Right lobe of liver (tissue), 6 donors: ENCODE data around the gene HDLBP. TPM values are rescaled to one million over a fixed set of nuclear protein-coding genes. Genes with fewer than 3 reads are reported as not detected.

Source experiments
- ATAC-seq, 4 donors: fragments of 200-7000 bp; cut with Tn5 transposase; one replicate each; pipeline ENCODE4 v1.9.1; 2020; ENCODE audit warnings: mild to moderate bottlenecking in 4 of 4, moderate library complexity in 4 of 4
- DNase-seq, 3 donors: peaks; one replicate each; pipeline ENCODE4 v3.0.0-alpha.2; 2020
- H3K27ac ChIP-seq, 3 donors: fragments of 200-600 bp; one replicate each; pipeline ENCODE4 v1.8.0; 2022
- H3K27me3 ChIP-seq, 2 donors: fragments of 200-600 bp; one replicate each; pipeline ENCODE4 v1.8.0; 2022
- H3K36me3 ChIP-seq, 4 donors: fragments of 200-600 bp; sonication (generic) in 1 of 4; one replicate each; pipeline versions ENCODE4 v1.5.1 to v1.8.0; 2017 to 2022; ENCODE audit warnings: control low read depth in 1 of 4
- H3K4me1 ChIP-seq, 4 donors: fragments of 200-600 bp; sonication (generic) in 1 of 4; one replicate each; pipeline versions ENCODE4 v1.5.1 to v1.8.0; 2017 to 2022; ENCODE audit warnings: control low read depth in 1 of 4
- H3K4me3 ChIP-seq, 3 donors: fragments of 200-600 bp; one replicate each; pipeline ENCODE4 v1.8.0; 2022
- H3K9me3 ChIP-seq, 4 donors: fragments of 200-600 bp; sonication (generic) in 1 of 4; one replicate each; pipeline versions ENCODE4 v1.5.1 to v1.8.0; 2017 to 2022; ENCODE audit warnings: control low read depth in 1 of 4
- CTCF ChIP-seq, 4 donors: fragments of 200-600 bp in 3 of 4; fragments of 450-650 bp in 1 of 4; IDR thresholded peaks; one replicate each; pipeline versions ENCODE4 v1.5.1 to v1.8.0; 2016 to 2022; ENCODE audit warnings: antibody characterized with exemption in 4 of 4, mild to moderate bottlenecking in 2 of 4
- POLR2A ChIP-seq: fragments of 450-650 bp; IDR thresholded peaks from one replicate; pipeline ENCODE4 v1.6.1; 2017; ENCODE audit warnings: antibody characterized with exemption, mild to moderate bottlenecking
- WGBS: methylation state at CpG from one replicate; pipeline ENCODE4 v1.1.6; 2018; ENCODE audit warnings: low coverage, low lambda C conversion rate; ENCODE audit not compliant: insufficient coverage; ENCODE audit errors: missing lambda C conversion rate; 5-methylcytosine and 5-hydroxymethylcytosine counted together
- intact Hi-C, 2 donors: fragments of 100-400 bp; cut with DNase I; formaldehyde crosslinking; loops; one replicate each; pipeline versions ENCODE4 v1.11.2 to v1.14.1; 2022
- total RNA-seq, 6 experiments: library from RNA; depleted of rRNA in 2 of 6; stranded (reverse); fragments of >200 nt in 2 of 6; fragmentation: NEBNext Ultra II Directional in 3 of 6; extraction: Animal tissue kit (Norgen Biotek cat#: 25700) in 3 of 6; gene quantifications; one replicate each; pipeline versions ENCODE4 v1.1.0 to v1.2.4, GENCODE V29; 2016 to 2023
- donor health status: DM: no; HTN: yes; CAD: no.
- donor health status: DM: no; HTN: no; CAD: no.
- donor health status: DM: no; HTN: no; CAD: no.
- donor health status: DM: no; HTN: yes; CAD: no.
- donor health status: DM: no; HTN: yes; CAD: no.

The HDLBP gene
- total RNA-seq, 6 experiments from 2014 or later, result 341 to 557 (median 479) TPM

GRCh38 chr2:241308267-241308666, 7.2 kb downstream of the HDLBP start:
- Histone ChIP-seq H3K36me3 (peaks cover 0 to 3% (median 0%) of the 10 kb centered on the region in 4 donors), H3K27ac (peak overlapping the region in 1 of 3 donors; percentile 29), H3K27me3 (no peaks in the 10 kb centered on the region), H3K9me3 (no peaks in the 10 kb centered on the region), H3K4me3 (no peak overlapping the region), H3K4me1 (peaks cover 0 to 68% (median 19%) of the 10 kb centered on the region in 4 donors)
- intact Hi-C loops, result no loop called here
- DNase-seq (no peak), ATAC-seq (peak in 3 of 4 donors; percentile 51 to 63 (median 51))
- WGBS, result 67% methylated on average over 4 of the region's 5 CpGs
- TF ChIP-seq CTCF (IDR thresholded peaks at IDR 0.05) (peak in 1 of 4 donors; percentile 15), POLR2A (no peak)

GRCh38 chr2:241307055-241307454, 8.4 kb downstream of the HDLBP start:
- Histone ChIP-seq H3K4me1 (peaks cover 0 to 70% (median 17%) of the 10 kb centered on the region in 4 donors), H3K9me3 (no peaks in the 10 kb centered on the region), H3K36me3 (peaks cover 0 to 3% (median 0%) of the 10 kb centered on the region in 4 donors), H3K27ac (no peak overlapping the region), H3K4me3 (no peak overlapping the region), H3K27me3 (no peaks in the 10 kb centered on the region)
- TF ChIP-seq CTCF (IDR thresholded peaks at IDR 0.05), result no peak
- TF ChIP-seq POLR2A, result no peak
- intact Hi-C loops, result no loop called here
- WGBS, result 54% methylated on average over 6 of the region's 6 CpGs
- no peak for DNase-seq
- ATAC-seq, result no peak

GRCh38 chr2:241304039-241304670, 11.3 kb downstream of the HDLBP start:
- Histone ChIP-seq H3K27ac (no peak overlapping the region), H3K9me3 (no peaks in the 10 kb centered on the region), H3K4me1 (peaks cover 0 to 60% (median 12%) of the 10 kb centered on the region in 4 donors), H3K27me3 (no peaks in the 10 kb centered on the region), H3K4me3 (no peak overlapping the region), H3K36me3 (peaks cover 0 to 3% (median 0%) of the 10 kb centered on the region in 4 donors)
- WGBS, result 67% methylated on average over 4 of the region's 5 CpGs
- no peak for ATAC-seq
- intact Hi-C loops, result no loop called here
- DNase-seq, result no peak
- TF ChIP-seq CTCF (IDR thresholded peaks at IDR 0.05) (no peak), POLR2A (no peak)

- H3K4me1 ChIP-seq, result peaks cover 0 to 58% (median 11%) of the 10 kb centered on the region in 4 donors
- H3K27ac ChIP-seq, result peak overlapping the region in 1 of 3 donors; percentile 29
- 58% methylated on average over 7 of the region's 13 CpGs for WGBS
Measured at GRCh38 chr2:241302759-241303651, 12.5 kb downstream of the HDLBP start.

More at GRCh38 chr2:241302759-241303651, 12.5 kb downstream of the HDLBP start:
- no peaks in the 10 kb centered on the region for H3K9me3 ChIP-seq
- H3K36me3 ChIP-seq, result peaks cover 0 to 3% (median 0%) of the 10 kb centered on the region in 4 donors
- H3K4me3 ChIP-seq, result no peak overlapping the region
- TF ChIP-seq POLR2A, result no peak
- TF ChIP-seq CTCF (IDR thresholded peaks at IDR 0.05), result no peak
- no peaks in the 10 kb centered on the region for H3K27me3 ChIP-seq
- ATAC-seq (peak; percentile 8 to 40 (median 20)), DNase-seq (no peak)
- intact Hi-C loops, result no loop called here
